ENCODE results near the gene CNN2.

GRCh38 chr19:1085676-1086442 lies 59.5 kb downstream of the CNN2 start:
- TF ChIP-seq CTCF (conservative IDR thresholded peaks at IDR 0.05), result no peak
- TF ChIP-seq ZFX (IDR thresholded peaks at IDR 0.05), result no peak
